ENCODE results near the gene IQCC.
A peak's percentile ranks its signal among the peaks of the same experiment; 100 is the strongest.
"Not testable (repeated sequence)": the region's sequence is repeated elsewhere in the genome, so short reads cannot be mapped to it uniquely, and the experiment has no call there.

Gene IQCC

DNA sequence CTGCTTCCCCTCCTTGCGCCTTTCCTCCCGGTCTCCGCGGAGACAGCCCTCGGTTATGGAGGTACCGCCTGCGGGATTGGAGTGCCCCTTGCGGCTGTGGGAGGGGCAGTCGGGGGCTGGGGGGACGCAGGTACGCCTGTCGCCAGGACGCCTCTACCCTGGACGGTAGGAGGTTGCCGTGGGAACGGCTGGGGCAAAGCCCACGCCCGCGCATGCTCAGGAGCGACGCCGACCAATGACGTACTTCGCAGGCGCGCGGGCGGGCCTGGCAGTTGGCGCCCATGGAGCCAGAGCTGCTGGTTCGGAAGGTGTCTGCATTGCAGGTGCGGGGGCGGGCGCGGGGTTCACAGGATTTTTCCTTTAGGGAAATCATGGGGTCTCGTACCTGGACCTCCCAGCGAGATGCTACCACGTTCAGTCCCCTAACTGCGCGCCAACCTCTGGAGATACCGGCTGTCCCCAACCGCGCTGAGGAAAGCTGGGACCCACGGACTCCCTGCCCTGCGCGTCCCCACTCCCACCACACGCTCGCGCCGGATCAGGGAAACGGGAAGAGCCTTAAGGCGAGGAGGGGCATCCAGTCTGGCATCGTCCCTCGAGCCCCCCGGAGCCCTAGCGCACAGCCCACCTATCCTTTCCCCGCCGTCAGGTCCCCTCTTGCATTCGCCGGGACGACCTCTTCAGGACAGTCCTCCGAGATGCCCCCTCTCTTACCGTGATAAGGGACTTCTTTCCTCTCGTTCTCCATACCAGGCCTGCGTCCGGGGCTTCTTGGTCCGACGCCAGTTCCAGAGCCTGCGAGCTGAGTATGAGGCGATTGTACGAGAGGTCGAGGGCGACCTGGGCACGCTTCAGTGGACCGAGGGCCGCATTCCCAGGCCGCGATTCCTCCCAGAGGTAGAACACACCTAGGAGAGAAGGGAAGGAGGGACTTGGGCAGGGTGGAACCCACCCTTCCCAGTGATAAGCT is at the start of gene IQCC:
TSS of gene IQCC (plus strand) at position 271 of the 970 bp plus-strand sequence. CDS start at position 282, 11 bp downstream.
- peak; percentile 68 for DNase-seq (ENCODE audit: low read depth)

DNA sequence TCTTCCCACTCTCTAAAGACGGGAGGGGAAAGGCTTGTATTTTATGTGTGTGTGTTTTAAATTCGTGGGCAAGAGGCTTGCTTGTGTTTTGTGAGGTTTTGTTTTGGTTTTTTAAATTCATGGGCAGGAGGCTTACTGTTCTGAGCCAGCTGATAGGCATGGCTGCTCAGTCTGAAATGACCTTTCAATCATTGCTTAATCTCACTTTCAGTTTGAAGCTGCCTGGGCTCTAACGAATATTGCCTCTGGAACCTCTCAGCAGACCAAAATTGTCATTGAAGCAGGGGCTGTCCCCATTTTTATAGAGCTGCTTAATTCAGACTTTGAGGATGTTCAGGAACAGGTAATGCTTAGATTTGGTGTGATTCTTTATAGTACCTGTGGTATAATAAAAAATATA is 46.3 kb upstream of the IQCC start:
- no peak for DNase-seq (ENCODE audit: low read depth)

DNA sequence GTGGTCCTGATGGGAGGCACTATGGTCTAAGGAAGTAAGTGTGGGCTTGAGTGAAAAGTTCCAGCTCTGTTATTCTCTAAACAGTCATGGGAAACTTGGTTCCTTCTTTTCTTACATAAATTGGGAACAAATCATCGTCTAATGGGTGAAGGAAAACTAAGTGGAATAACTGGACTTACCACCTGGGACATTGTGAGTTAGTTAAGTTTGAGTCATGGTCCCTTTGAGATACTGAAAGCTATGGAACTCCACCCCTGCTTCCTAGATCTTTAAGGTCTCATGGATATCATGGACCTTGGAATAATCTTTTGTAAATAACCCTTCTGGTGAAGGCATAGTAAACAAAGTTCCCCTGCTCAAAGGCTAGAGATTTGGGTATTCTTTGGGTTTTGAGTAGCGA is 42.1 kb upstream of the IQCC start:
- no peak for DNase-seq (ENCODE audit: low read depth)

DNA sequence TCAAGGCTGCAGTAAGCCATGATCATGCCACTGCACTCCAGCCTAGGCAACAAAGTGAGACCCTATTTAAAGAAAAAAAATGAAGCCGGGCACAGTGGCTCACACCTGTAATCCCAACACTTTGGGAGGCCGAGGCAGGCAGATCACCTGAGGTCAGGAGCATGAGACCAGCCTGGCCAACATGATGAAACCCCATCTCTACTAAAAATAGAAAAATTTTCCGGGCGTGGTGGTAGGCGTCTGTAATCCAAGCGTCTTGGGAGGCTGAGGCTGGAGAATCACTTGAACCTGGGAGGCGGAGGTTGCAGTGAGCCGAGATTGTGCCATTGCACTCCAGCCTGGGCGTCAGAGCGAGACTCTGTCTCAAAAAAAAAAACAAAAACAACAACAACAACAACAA is 39.8 kb upstream of the IQCC start:
- not testable (repeated sequence) for DNase-seq (ENCODE audit: low read depth)

DNA sequence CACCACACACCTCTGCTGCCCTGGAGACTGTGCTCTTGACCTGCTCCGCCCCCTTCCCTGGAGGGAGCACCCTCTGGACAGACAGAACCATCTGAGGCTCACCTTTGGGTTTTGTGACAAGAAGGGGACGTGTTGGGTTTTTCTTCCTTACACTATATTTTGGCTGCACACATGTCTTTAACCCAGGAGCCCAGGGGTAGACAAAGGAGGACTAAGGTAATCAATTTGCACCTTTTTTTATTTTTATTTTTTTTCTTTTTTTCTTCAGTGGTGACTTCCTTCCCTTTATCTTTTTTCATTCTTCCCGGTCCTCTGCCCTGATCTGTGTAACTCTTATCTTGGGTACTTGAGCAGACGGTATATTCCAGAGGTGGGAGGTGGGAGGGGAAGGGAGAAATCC is 34.5 kb upstream of the IQCC start:
- no peak for DNase-seq (ENCODE audit: low read depth)

DNA sequence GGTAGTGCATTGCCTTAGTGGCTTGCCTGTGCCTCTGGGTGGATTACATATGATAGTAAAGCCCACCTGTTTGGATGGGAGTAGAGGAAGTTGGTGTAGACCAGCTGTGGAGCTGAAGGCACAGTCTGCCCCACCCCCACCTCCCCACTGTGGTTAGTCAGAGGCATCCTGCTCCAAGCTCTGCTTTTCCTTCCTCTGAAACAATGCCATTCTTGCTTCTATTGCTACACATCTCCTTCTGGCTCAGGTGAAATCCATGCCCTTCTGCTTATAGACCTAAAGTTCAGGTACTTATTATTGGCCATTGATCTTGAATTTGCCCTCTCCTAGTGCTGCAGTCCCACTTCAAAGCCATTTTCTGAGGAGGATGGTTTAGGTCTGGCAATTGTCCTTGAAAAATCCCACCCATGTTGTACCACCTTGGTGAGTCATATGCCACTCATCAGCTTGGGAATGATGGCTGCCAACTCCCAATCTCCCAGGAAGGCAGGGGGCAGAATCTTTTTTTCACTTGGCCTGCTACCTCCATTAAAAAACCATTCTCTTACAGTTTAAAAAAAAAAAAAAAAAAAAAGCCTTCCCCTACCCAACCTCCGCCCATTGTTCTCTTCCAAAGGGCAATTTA is 32.7 kb upstream of the IQCC start:
- DNase-seq (ENCODE audit: low read depth), result no peak

DNA sequence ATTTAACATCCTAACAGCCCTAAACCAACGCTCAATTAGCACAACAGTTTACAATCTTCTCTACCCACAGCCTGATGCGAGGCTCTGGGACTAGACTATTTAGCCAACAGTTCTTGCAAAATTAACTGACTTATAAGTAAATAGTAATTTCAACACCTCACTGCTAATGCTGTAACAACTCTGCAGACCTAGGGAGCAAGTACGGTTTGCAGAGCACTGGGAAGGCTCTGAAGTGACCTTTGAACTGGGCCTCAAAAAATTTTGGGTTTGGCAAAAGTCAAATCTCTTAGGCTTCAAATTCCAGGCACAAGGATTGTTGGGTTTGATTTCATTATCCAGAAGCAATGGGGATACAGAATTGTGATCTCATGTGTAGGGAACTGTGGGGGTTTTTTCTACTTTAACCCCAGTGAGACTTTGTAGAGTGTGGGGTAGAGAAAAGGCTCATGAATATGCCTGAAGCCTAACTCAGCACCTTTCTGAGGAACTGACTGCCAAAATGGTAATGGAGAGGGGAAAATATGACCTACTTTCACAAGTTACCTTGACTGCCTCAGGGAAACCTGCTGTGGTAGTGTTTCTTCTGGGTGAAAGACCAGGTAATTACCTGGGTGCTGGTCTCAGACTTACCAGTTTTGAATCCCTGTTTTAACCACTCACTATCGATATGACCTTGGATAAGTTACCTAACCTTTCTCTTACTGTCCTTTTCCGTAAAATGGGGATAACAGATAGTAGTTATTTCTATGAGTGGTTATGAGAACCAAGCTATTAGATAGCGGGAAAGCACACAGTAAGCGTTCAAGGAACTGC is 26.9 kb upstream of the IQCC start:
- DNase-seq (ENCODE audit: low read depth), result no peak

DNA sequence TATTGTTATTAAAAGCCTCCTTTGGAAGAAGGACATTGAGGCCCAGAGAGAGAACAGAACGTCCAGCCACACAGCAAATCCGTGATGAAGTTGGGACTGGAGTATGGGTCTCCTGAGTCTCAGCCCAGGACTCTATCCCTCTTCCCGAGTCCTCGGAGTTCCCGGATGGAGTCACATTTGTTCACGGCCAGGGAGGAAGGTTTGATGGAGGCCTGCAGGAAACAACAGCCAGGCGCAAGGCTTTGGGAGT is 26.4 kb upstream of the IQCC start:
- DNase-seq (ENCODE audit: low read depth), result no peak

DNA sequence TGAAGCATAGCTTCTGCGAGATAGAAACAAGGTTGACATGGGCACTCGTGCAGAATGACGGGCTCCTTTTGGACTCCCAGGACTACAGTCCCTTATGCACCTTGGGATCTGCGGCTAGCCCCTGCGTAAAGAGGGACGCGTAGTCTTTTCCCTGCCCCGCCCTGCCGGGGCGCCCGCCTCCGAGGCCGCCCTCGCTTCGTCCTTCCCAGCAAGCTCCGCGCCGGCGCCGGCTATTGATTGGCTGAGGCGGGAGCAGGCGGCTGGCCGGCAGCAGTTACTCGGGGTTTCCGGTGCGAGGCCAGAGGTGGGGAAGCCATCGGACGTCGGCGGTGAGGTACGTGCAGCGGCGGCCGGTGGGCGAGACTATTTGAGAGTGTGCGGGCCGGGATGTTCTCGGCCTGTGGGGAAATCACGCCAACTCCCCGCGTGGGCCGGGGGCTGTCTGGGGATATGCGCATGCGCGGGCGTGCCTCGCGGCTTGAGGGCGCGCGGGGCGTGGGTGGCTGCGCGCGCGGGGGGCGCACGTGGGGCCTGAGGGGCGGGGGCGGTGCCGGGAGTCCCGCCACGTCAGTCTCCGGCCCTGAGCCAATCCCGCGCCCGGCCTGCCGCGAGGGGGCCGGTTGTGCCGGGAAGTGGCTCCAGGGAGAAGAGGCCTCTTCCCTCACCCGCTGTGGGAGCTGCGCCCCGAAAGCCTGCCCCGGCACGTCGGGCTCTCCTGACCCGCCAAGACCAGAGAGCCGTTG is 25.9 kb upstream of the IQCC start, which contains the start of gene TXLNA:
TSS of gene TXLNA (plus strand) at position 233 of the 743 bp plus-strand sequence. CDS start 671 bp downstream, outside the sequence.
- DNase-seq (ENCODE audit: low read depth), result peak; percentile 87

DNA sequence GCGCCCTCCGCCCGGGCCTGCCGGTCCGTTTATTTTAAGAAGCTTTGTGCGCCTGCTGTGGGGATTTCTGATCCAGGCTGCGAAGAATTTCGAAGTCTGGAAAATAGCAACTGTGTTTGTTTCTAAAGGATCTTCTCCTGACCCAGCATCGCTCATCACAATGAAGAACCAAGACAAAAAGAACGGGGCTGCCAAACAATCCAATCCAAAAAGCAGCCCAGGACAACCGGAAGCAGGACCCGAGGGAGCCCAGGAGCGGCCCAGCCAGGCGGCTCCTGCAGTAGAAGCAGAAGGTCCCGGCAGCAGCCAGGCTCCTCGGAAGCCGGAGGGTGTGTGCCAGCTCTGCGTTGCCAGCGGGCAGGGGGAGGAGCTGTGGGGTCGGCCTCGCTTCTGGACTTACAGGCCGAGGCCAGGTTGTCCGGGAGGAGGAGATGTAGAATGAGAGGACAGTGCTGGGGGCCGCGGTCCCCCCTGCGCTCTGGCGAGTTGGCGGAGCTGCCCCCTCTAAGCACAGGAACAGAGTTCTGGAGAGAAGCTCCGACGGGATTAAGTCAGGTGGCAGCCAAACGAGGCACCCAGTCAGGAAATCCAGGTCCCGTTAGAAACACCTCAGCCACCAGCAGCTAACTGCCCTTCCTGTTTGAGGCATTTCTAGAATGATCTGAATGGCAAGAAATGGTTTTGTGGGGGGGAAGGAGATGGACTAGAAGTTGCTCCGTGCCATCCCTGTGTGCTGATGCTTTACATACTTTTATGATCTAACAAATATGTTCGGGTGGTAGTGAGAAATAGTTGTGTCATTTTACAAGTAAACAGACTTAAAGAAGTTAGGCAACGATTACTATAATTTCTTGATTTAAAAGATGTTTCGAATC is 25.0 kb upstream of the IQCC start:
- no peak for DNase-seq (ENCODE audit: low read depth)

DNA sequence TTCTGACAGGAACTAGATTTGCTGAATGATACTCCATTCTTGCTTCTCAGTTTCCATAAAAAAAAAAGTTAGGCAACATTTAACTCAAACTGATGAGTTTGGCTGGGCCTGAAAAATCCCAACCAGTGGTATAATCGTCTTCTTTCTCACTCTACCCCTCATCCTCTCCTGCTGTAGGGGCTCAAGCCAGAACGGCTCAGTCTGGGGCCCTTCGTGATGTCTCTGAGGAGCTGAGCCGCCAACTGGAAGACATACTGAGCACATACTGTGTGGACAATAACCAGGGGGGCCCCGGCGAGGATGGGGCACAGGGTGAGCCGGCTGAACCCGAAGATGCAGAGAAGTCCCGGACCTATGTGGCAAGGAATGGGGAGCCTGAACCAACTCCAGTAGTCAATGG is 24.4 kb upstream of the IQCC start:
- DNase-seq (ENCODE audit: low read depth), result no peak

DNA sequence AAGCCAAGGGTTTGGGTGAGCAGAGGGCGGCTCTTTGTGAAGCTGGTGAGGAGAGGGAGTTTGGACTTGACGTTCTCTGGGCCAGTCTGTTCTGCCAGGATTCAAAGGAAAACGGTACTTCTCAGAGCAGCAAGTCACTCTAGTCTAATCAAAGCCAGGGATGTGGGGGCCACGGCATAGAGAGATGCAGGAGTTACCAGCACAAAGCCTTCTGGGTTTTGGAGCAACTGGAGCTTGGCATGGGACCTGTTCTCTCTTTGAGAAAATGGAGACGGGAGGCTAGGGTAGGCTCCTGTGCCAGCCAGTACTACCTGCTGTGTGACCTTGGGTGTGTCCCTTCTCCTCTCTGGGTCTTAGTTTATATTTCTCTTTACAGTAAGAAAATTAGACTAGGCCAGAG is 23.9 kb upstream of the IQCC start:
- DNase-seq (ENCODE audit: low read depth), result no peak

DNA sequence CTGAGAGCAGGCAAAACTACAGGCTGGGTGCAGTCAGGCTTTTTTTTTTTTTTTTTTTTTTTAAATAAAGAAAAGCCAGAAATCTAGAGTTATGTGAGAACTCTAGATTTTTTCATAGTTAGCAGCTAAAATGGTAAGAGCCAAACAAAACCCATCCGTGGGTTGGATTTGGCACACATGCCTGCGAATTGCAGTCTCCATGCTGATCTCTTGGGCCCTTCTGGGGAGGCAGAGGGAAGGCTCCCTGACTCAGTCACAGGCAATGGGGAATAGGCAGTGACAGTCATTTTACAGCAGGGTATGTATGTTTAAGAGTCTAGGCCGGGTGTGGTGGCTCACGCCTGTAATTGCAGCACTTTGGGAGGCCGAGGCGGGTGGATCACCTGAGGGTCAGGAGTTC is 23.4 kb upstream of the IQCC start:
- no peak for DNase-seq (ENCODE audit: low read depth)

DNA sequence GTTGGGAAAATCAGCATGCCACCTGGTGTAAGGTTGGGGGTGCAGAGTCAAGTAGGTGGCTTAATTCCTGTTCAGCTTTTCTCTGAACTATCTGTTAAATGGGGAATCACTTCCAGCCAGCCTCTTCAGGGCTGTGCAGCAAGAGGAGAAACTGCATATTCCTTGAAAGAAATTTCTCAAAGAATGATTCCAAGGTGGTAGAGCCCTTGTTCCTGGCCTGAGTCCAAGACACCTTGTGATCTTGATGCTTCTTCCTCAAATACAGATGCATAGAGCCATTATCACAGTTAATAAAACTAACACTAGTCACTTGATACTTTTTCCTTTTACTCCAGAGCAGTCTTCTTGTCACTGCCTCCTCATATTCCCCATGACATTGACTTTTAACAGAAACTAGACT is 20.8 kb upstream of the IQCC start:
- no peak for DNase-seq (ENCODE audit: low read depth)

DNA sequence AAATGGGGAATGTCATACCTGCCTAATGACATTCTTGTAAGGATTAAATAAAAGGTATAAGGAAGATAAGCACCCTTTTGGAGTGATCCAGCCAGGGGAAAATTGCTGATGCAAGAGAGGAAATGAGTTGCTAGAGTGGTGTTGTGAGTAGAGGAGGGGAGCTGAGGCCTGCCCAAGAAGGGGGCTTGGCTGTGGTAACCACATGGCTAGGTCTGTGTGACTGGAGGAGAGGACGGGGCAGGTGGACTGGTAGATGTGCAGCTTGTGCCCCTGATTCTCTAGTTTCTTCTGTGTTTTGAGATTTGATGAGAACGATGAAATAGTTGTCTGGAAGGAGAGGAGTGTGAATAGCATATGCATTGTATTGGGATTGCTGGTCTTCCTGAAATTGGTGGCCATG is 19.4 kb upstream of the IQCC start:
- no peak for DNase-seq (ENCODE audit: low read depth)

DNA sequence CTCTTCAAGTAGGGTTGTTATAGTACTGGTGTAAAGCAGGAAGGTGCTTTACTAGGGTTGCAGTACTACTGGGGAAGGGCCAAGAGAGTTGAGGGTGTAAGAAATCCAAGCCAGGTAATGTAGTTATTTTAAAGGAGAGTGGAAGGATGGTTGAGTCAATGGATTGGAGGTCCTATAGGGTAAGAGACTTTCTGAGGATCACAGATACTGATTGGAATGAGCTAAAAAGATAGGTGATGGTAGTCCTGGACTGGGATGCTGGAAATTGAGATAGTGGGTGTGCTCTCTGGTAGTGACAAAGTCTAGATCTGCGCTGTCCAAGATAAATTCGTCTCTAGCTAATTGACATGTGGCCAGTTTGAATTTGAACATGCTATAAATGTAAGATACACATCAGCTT is 19.0 kb upstream of the IQCC start:
- no peak for DNase-seq (ENCODE audit: low read depth)

DNA sequence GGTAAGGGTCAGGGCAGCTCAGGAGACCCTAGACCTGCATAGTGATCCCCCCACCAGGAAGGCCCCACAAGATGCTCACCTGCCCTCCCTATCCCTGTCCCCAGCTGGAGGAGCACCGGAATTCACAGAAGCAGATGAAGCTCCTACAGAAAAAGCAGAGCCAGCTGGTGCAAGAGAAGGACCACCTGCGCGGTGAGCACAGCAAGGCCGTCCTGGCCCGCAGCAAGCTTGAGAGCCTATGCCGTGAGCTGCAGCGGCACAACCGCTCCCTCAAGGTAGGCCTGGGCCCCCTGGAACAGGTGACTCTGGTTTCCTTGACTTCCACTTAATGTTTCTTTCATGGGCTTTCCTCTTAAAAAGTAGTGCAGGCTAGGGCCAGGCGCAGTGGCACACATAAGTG is 17.6 kb upstream of the IQCC start:
- DNase-seq (ENCODE audit: low read depth), result no peak

DNA sequence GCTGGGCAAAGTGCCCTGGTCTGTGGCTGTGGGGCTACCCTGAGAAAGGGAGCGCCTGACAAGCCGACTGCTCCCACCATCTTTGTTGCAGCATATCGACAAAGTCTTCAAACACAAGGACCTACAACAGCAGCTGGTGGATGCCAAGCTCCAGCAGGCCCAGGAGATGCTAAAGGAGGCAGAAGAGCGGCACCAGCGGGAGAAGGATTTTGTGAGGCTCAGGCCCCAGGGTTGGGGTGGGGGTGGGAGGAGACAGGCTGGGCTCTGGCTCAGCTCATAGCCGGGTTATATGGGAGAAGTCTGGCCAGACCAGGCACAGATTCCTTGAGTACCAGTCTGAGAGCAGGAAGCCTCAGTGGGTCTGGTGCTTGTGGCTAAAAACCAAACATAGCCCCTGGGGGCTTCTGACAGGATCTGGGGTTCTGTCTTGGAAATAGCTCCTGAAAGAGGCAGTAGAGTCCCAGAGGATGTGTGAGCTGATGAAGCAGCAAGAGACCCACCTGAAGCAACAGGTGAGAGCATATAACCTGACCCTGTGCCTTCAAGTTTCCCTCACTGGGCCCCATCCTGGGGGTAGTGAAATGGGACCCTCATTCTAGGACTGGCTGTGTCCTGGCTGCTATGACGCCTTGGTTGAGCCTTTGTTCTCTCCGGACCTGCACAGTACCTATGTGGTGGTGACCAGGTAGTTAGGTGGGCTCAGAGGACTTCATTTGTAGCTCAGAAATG is 13.1 kb upstream of the IQCC start:
- DNase-seq (ENCODE audit: low read depth), result no peak

DNA sequence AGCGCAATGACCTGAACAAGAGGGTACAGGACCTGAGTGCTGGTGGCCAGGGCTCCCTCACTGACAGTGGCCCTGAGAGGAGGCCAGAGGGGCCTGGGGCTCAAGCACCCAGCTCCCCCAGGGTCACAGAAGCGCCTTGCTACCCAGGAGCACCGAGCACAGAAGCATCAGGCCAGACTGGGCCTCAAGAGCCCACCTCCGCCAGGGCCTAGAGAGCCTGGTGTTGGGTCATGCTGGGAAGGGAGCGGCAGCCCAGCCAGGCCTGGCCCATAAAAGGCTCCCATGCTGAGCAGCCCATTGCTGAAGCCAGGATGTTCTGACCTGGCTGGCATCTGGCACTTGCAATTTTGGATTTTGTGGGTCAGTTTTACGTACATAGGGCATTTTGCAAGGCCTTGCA is 10.5 kb upstream of the IQCC start:
- no peak for DNase-seq (ENCODE audit: low read depth)

DNA sequence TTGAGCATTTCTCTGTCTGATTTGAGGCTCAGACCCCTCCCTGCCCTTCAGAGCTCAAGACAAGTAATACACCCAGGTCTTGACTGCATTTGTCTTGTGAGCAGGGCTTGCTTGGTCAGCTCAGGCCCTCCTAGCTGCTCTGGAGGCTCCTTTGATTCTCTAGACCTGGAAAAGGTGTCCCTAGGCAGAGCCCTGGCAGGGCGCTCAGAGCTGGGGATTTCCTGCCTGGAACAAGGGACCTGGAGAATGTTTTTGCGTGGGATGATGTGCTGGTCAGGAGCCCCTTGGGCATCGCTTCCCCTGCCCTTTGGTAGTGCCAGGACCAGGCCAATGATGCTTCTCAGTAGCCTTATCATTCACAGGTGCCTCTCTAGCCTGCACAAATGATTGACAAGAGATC is 9.9 kb upstream of the IQCC start:
- no peak for DNase-seq (ENCODE audit: low read depth)
